IMR-90 (cell line): ENCODE measurements around the gene CD6. TPM values are rescaled to one million over a fixed set of nuclear protein-coding genes. Genes with fewer than 3 reads are reported as not detected.

Source experiments
- ATAC-seq: fragments of 200-7000 bp; cut with Tn5 transposase; 2 replicates; pipeline ENCODE4 v1.9.1; 2020; ENCODE audit warnings: low read depth, mild to moderate bottlenecking, moderate library complexity
- BruUV-seq: library from RNA; stranded (reverse); fragments of 400-500 nt; replicated peaks from 2 replicates; lab custom pipeline; 2021; lab: Mats Ljungman, UMichigan
- CTCF ChIA-PET: fragments of 300-600 bp; formaldehyde crosslinking; extraction: SDS; loops from one replicate; lab custom pipeline; 2021; ENCODE audit warnings: antibody characterized with exemption; lab: Yijun Ruan, JAX
- POLR2A ChIA-PET: fragments of 300-600 bp; sonication (Branson Sonifier 250); formaldehyde crosslinking; loops from one replicate; lab custom pipeline; 2022; ENCODE audit warnings: antibody characterized with exemption; ENCODE audit not compliant: unreplicated experiment; lab: Charles Lee
- DNase-seq: peaks from one replicate; pipeline ENCODE4 v3.0.0; 2013
- H2AFZ ChIP-seq: replicated peaks from 2 replicates; pipeline ENCODE3; 2013; ENCODE audit warnings: low read length, mild to moderate bottlenecking; ENCODE audit not compliant: poor library complexity
- H2AK5ac ChIP-seq: 2 replicates; pipeline ENCODE4 v1.6.1; 2013; ENCODE audit warnings: low read depth, low read length, inconsistent platforms
- H2AK9ac ChIP-seq: replicated peaks from 2 replicates; pipeline ENCODE3; 2013; ENCODE audit warnings: mild to moderate bottlenecking, low read depth, low read length, moderate library complexity; ENCODE audit not compliant: poor library complexity
- H2BK120ac ChIP-seq: 2 replicates; pipeline ENCODE4 v1.6.1; 2013; ENCODE audit warnings: low read depth, low read length, inconsistent platforms
- H2BK15ac ChIP-seq: 3 replicates; pipeline ENCODE4 v1.6.1; 2013; ENCODE audit warnings: low read depth, low read length, inconsistent platforms
- H2BK20ac ChIP-seq: 2 replicates; pipeline ENCODE4 v1.6.1; 2013; ENCODE audit warnings: low read depth, mild to moderate bottlenecking, inconsistent platforms, low read length, moderate library complexity
- H2BK5ac ChIP-seq: 2 replicates; pipeline ENCODE4 v1.6.1; 2013; ENCODE audit warnings: mild to moderate bottlenecking, low read depth, low read length, inconsistent platforms; ENCODE audit not compliant: poor library complexity, severe bottlenecking
- H3K14ac ChIP-seq: replicated peaks from 2 replicates; pipeline ENCODE4 v1.6.1; 2013; ENCODE audit warnings: low read depth, low read length, inconsistent platforms
- H3K18ac ChIP-seq: 2 replicates; pipeline ENCODE4 v1.6.1; 2013; ENCODE audit warnings: low read depth, low read length, control low read depth
- H3K23ac ChIP-seq: 2 replicates; pipeline ENCODE4 v1.6.1; 2013; ENCODE audit warnings: low read depth, low read length, inconsistent platforms
- H3K27ac ChIP-seq: 2 replicates; pipeline ENCODE4 v1.5.1; 2013; ENCODE audit warnings: mild to moderate bottlenecking, control low read depth, low read length; ENCODE audit not compliant: insufficient read depth
- H3K27me3 ChIP-seq: 2 replicates; pipeline ENCODE4 v1.6.1; 2013; ENCODE audit warnings: low read length; ENCODE audit not compliant: control insufficient read depth, insufficient read depth
- H3K36me3 ChIP-seq: 2 replicates; pipeline ENCODE4 v1.6.1; 2013; ENCODE audit warnings: low read length, mixed read lengths; ENCODE audit not compliant: control insufficient read depth, insufficient read depth
- H3K4ac ChIP-seq: 2 replicates; pipeline ENCODE4 v1.6.1; 2013; ENCODE audit warnings: low read depth, low read length, inconsistent platforms
- H3K4me1 ChIP-seq: 2 replicates; pipeline ENCODE4 v1.6.1; 2013; ENCODE audit warnings: low read length, mixed read lengths; ENCODE audit not compliant: control insufficient read depth, insufficient read depth
- H3K4me2 ChIP-seq: 2 replicates; pipeline ENCODE4 v1.6.1; 2013; ENCODE audit warnings: low read depth, mild to moderate bottlenecking, control low read depth, low read length, moderate library complexity
- H3K4me3 ChIP-seq: 2 replicates; pipeline ENCODE4 v1.5.1; 2013; ENCODE audit warnings: low read depth, mild to moderate bottlenecking, control low read depth, low read length, moderate library complexity; ENCODE audit not compliant: insufficient read depth
- H3K56ac ChIP-seq: 2 replicates; pipeline ENCODE4 v1.6.1; 2013; ENCODE audit warnings: low read length, inconsistent platforms; ENCODE audit not compliant: insufficient read depth; ENCODE audit errors: extremely low read depth
- H3K79me1 ChIP-seq, 2 experiments: 2 replicates each; pipeline ENCODE4 v1.6.1; 2013; ENCODE audit warnings: low read length in 2 of 2, inconsistent platforms in 1 of 2, low read depth in 1 of 2
- H3K9ac ChIP-seq: 2 replicates; pipeline ENCODE4 v1.6.1; 2013; ENCODE audit warnings: low read depth, low read length, control low read depth
- H3K9me1 ChIP-seq: 2 replicates; pipeline ENCODE4 v1.6.1; 2013; ENCODE audit warnings: low read length, inconsistent platforms; ENCODE audit not compliant: insufficient read depth
- H3K9me3 ChIP-seq: 2 replicates; pipeline ENCODE4 v1.6.1; 2013; ENCODE audit warnings: low read length; ENCODE audit not compliant: control insufficient read depth, insufficient read depth
- H4K20me1 ChIP-seq: 2 replicates; pipeline ENCODE4 v1.6.1; 2013; ENCODE audit warnings: low read length, inconsistent platforms; ENCODE audit not compliant: insufficient read depth
- H4K5ac ChIP-seq: 2 replicates; pipeline ENCODE4 v1.6.1; 2013; ENCODE audit warnings: mild to moderate bottlenecking, low read depth, low read length, control low read depth
- H4K8ac ChIP-seq, 2 experiments: 2 replicates each; pipeline ENCODE4 v1.6.1; 2013; ENCODE audit warnings: low read depth in 2 of 2, low read length in 2 of 2, control low read depth in 1 of 2, inconsistent platforms in 1 of 2
- H4K91ac ChIP-seq: 2 replicates; pipeline ENCODE4 v1.6.1; 2013; ENCODE audit warnings: low read depth, low read length, inconsistent platforms; ENCODE audit not compliant: insufficient read depth
- CEBPB ChIP-seq: IDR thresholded peaks from 2 replicates; pipeline ENCODE4 v1.6.1; 2012; ENCODE audit warnings: low read depth, low read length, improper control_type of control experiment
- USF2 ChIP-seq: fragments of 150-350 bp; IDR thresholded peaks from 2 replicates; pipeline ENCODE4 v1.6.1; 2017; ENCODE audit warnings: mild to moderate bottlenecking, antibody characterized with exemption, low read length, low read depth
- WGBS, 2 experiments: methylation state at CpG; one replicate each; pipeline versions ENCODE4 v1.1.5 to v1.1.7; 2013; ENCODE audit warnings: missing lambda C conversion rate in 2 of 2; ENCODE audit not compliant: insufficient read length in 1 of 2; ENCODE audit errors: extremely low coverage in 2 of 2; 5-methylcytosine and 5-hydroxymethylcytosine counted together
- dilution Hi-C: fragments of 300-500 bp; cut with HindIII; formaldehyde crosslinking; loops from one replicate; pipeline ENCODE4 v1.14.3; 2018; ENCODE audit warnings: low sequenced_read_pairs; ENCODE audit not compliant: unreplicated experiment
- in situ Hi-C: fragments of 300-500 bp; cut with MboI; formaldehyde crosslinking; loops from 3 replicates; pipeline ENCODE4 v1.14.3; 2019; ENCODE audit warnings: low sequenced_read_pairs, inconsistent platforms, mixed read lengths
- intact Hi-C: fragments of 100-400 bp; cut with micrococcal nuclease; formaldehyde crosslinking; loops from 2 replicates; pipeline ENCODE4 v1.10.0; 2022
- polyA plus RNA-seq, 3 experiments: library from polyadenylated mRNA; depleted of rRNA; stranded (reverse); fragments of >200 nt; gene quantifications; 2 replicates each; pipeline ENCODE4 v1.2.3, GENCODE V29; 2012; ENCODE audit warnings: low replicate concordance in 1 of 3
- total RNA-seq: library from RNA; depleted of rRNA; stranded (reverse); fragments of >200 nt; gene quantifications from 2 replicates; pipeline ENCODE4 v1.2.3, GENCODE V29; 2012

CD6 gene
- total and polyA plus RNA-seq, 2 of the 4 experiments (the other 2 are of a cell fraction) = not detected

GRCh38 chr11:60951904-60952741 lies 19.4 kb upstream of the CD6 start, which contains the start of gene SLC15A3:
Gene SLC15A3 (minus strand): TSS chr11:60952176. CDS start chr11:60951551, 625 bp downstream.
- H3K36me3 ChIP-seq = no peaks in the 10 kb centered on the region
- H3K9ac ChIP-seq = peak within 1 kb of the TSS; percentile 80
- dilution Hi-C loops = no loop called here
- no TSS peak for BruUV-seq
- peak within 1 kb of the TSS; percentile 42; the same call in 1 of the 3 replicates for H2BK15ac ChIP-seq
- peak within 1 kb of the TSS; percentile 87 to 96 for H4K8ac ChIP-seq
- 35% methylated on average over 8 of the region's 23 CpGs; no CpG with 5 or more reads in 1 of the 2 experiments for WGBS, 2 experiments
- peak within 1 kb of the TSS; percentile 56 for H2AK9ac ChIP-seq
- no peaks in the 10 kb centered on the region for H3K9me1 ChIP-seq
- H3K23ac ChIP-seq = peak within 1 kb of the TSS; percentile 79; the same call in 1 of the 2 replicates
- ChIA-PET POLR2A (interaction anchor here (0.5 kb wide), 1 partner anchor 40 kb away, joined by 3 read pairs; no protein-coding TSS in a partner anchor), CTCF (no interaction called here)
- DNase-seq = peak; percentile 27
- peak within 1 kb of the TSS; percentile 57 for H3K4ac ChIP-seq
- H3K4me2 ChIP-seq = peak within 1 kb of the TSS; percentile 79
- peak within 1 kb of the TSS; percentile 88 for H2AK5ac ChIP-seq
- peak within 1 kb of the TSS; percentile 56 for H2BK120ac ChIP-seq
- peaks cover 12% of the 10 kb centered on the region for H3K4me1 ChIP-seq
- H2BK5ac ChIP-seq = peak within 1 kb of the TSS; percentile 45
- peak; percentile 76 for ATAC-seq
- peaks cover 3% of the 10 kb centered on the region; the same call in 1 of the 2 replicates for H3K27me3 ChIP-seq
- no peaks in the 10 kb centered on the region; a peak in 1 of 4 replicates for H3K79me1 ChIP-seq
- H3K18ac ChIP-seq = peak within 1 kb of the TSS; percentile 94
- H2AFZ ChIP-seq = peak within 1 kb of the TSS; percentile 89
- intact Hi-C loops = no loop called here
- in situ Hi-C loops = no loop called here
- peak within 1 kb of the TSS; percentile 79 for H4K91ac ChIP-seq
- TF ChIP-seq CEBPB = no peak
- peak; percentile 69 for TF ChIP-seq USF2
- H4K5ac ChIP-seq = peak within 1 kb of the TSS; percentile 96
- peak within 1 kb of the TSS; percentile 69 for H3K27ac ChIP-seq
- peak within 1 kb of the TSS; percentile 29 for H3K4me3 ChIP-seq
- H3K14ac ChIP-seq = peak within 1 kb of the TSS; percentile 87
- H3K9me3 ChIP-seq = no peaks in the 10 kb centered on the region
- H4K20me1 ChIP-seq = no peaks in the 10 kb centered on the region
- H2BK20ac ChIP-seq = no peak within 1 kb of the TSS
- H3K56ac ChIP-seq = peak within 1 kb of the TSS; percentile 42; the same call in 1 of the 2 replicates
